Keratinocyte (primary cell): ENCODE measurements around the gene ARMS2.

ENCODE experiments used
- EZH2 ChIP-seq: IDR thresholded peaks from one replicate; pipeline ENCODE4 v1.6.1; 2012; ENCODE audit warnings: inconsistent platforms, mild to moderate bottlenecking, low read length, moderate library complexity
- TF ChIP-seq, protein P1 (sequence below), 3 experiments: IDR thresholded peaks in 1 of 3; conservative IDR thresholded peaks in 1 of 3; optimal IDR thresholded peaks in 1 of 3; 2 replicates in 2 of 3; 3 replicates in 1 of 3; pipeline versions ENCODE3 to v1.5.1; 2011; ENCODE audit warnings: low read length in 3 of 3, mild to moderate bottlenecking in 3 of 3, moderate library complexity in 2 of 3, control low read depth in 1 of 3, inconsistent platforms in 1 of 3; ENCODE audit not compliant: insufficient read depth in 2 of 3; ENCODE audit errors: extremely low read depth in 1 of 3

DNA sequence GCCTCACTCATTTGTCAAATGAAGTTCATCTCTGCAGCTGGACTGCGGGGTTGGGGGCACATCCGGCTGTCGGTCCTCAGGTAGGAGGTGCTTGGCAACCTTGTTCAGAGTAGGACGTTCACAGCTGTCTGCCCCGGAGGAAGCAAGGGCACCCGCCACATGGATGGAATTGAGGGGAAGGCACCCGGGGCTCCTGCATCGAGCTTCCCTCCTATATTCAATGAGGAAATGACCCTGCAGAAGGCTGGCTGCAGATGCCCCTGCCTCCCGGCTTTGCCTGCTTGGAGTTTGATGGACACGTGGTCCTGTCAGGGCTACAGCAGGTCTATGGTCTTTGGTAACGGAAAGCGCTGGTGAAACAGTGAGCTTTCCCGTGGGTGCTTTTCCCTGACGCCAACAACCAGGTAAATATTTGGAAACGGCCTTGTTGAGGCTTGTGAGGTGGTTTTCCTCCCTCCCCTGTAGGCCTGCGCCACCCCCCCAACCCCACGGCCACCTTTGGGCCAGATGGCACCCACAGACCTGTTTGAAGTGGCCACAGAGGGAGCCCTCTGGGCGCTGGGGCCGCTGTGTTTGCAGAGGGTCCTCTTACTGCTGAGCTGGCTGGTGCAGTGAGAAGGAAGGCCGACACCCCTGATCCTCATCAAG, 39.8 kb downstream of the ARMS2 start:
- TF ChIP-seq EZH2, result no peak
- TF ChIP-seq, protein P1, sequence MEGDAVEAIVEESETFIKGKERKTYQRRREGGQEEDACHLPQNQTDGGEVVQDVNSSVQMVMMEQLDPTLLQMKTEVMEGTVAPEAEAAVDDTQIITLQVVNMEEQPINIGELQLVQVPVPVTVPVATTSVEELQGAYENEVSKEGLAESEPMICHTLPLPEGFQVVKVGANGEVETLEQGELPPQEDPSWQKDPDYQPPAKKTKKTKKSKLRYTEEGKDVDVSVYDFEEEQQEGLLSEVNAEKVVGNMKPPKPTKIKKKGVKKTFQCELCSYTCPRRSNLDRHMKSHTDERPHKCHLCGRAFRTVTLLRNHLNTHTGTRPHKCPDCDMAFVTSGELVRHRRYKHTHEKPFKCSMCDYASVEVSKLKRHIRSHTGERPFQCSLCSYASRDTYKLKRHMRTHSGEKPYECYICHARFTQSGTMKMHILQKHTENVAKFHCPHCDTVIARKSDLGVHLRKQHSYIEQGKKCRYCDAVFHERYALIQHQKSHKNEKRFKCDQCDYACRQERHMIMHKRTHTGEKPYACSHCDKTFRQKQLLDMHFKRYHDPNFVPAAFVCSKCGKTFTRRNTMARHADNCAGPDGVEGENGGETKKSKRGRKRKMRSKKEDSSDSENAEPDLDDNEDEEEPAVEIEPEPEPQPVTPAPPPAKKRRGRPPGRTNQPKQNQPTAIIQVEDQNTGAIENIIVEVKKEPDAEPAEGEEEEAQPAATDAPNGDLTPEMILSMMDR (optimal IDR thresholded peaks at IDR 0.05 in 1 of 3, IDR thresholded peaks at IDR 0.05 in 1 of 3, conservative IDR thresholded peaks at IDR 0.05 in 1 of 3; ENCODE audit: extremely low read depth in 1 of 3, insufficient read depth in 2 of 3, low read length in 3 of 3), result no peak
